ENCODE results near the gene RBM34.

RBM34 gene

DNA sequence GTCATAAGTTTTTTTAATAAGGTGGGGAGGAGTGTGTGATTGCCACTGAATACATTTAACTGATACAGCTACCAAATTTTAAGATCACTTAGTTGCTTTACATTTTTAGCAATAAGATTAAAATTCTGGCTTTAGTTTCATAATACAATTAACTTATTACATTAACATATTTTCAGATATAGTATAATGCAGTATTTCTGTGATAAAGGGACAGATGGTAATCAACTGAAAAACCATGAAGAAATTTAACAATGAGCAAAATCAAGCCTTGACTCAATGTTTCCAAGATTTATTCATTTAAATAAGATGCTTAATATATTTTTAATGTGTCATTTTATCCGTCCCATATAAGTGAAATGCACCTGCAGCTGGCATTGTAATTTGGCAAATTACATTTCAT, 36.4 kb downstream of the RBM34 start:
- Histone ChIP-seq H3K27ac (ENCODE audit: insufficient read depth, low read length, poor library complexity, severe bottlenecking) (no peak overlapping the region), H3K36me3 (ENCODE audit: control insufficient read depth, insufficient read depth, low read length) (peaks cover 23% of the 10 kb centered on the region), H3K4me3 (ENCODE audit: insufficient read depth, low read depth, low read length, poor library complexity, severe bottlenecking) (no peak overlapping the region), H3K4me1 (ENCODE audit: control insufficient read depth, insufficient read depth, low read length, poor library complexity, severe bottlenecking) (peaks cover 29% of the 10 kb centered on the region), H3K27me3 (replicated peaks; ENCODE audit: control insufficient read depth, insufficient read depth, low read length, poor library complexity, severe bottlenecking) (no peaks in the 10 kb centered on the region), H3K9me3 (ENCODE audit: control insufficient read depth, low read length) (no peaks in the 10 kb centered on the region)
- no peak for DNase-seq

DNA sequence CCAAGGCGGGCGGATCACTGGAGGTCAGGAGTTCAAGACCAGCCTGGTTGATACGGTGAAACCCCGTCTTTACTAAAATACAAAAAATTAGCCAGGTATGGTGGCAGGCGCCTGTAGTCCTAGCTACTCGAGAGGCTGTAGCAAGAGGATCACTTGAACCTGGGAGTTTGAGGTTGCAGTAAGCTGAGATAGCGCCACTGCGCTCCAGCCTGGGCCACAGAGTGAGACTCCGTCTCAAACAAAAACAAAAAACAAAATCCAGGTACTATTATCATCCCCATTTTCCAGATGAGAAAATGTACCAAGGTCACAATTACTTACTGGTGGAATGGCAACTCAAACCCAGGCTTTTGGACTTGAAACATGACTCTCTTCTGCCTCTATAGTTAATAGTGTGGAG, 36.9 kb downstream of the RBM34 start:
- DNase-seq = no peak
- no peak overlapping the region for H3K4me3 ChIP-seq (ENCODE audit: insufficient read depth, low read depth, low read length, poor library complexity, severe bottlenecking)
- H3K27ac ChIP-seq (ENCODE audit: insufficient read depth, low read length, poor library complexity, severe bottlenecking) = no peak overlapping the region
- H3K36me3 ChIP-seq (ENCODE audit: control insufficient read depth, insufficient read depth, low read length) = peaks cover 29% of the 10 kb centered on the region
- H3K27me3 ChIP-seq (replicated peaks; ENCODE audit: control insufficient read depth, insufficient read depth, low read length, poor library complexity, severe bottlenecking) = no peaks in the 10 kb centered on the region
- peaks cover 26% of the 10 kb centered on the region for H3K4me1 ChIP-seq (ENCODE audit: control insufficient read depth, insufficient read depth, low read length, poor library complexity, severe bottlenecking)
- H3K9me3 ChIP-seq (ENCODE audit: control insufficient read depth, low read length) = no peaks in the 10 kb centered on the region

DNA sequence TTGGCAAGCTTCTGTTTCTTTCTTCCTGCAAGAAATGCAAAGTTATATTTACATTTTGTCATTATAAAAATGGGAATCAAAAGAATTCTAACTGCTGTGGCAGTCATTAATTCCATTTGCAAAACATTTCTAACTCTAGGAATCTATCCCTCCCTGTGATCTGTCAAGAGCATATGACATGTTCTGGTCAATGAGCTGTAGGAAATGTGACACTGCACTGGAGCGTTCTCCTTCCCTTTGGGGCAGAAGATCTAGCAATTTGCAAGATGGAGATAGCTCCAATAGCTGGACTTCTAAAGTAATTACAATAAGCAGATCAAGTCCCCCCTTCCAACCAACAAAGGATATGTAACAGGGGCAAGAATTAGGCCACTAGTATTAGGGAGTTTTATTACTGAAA, 38.7 kb downstream of the RBM34 start:
- H3K27ac ChIP-seq (ENCODE audit: insufficient read depth, low read length, poor library complexity, severe bottlenecking) = no peak overlapping the region

DNA sequence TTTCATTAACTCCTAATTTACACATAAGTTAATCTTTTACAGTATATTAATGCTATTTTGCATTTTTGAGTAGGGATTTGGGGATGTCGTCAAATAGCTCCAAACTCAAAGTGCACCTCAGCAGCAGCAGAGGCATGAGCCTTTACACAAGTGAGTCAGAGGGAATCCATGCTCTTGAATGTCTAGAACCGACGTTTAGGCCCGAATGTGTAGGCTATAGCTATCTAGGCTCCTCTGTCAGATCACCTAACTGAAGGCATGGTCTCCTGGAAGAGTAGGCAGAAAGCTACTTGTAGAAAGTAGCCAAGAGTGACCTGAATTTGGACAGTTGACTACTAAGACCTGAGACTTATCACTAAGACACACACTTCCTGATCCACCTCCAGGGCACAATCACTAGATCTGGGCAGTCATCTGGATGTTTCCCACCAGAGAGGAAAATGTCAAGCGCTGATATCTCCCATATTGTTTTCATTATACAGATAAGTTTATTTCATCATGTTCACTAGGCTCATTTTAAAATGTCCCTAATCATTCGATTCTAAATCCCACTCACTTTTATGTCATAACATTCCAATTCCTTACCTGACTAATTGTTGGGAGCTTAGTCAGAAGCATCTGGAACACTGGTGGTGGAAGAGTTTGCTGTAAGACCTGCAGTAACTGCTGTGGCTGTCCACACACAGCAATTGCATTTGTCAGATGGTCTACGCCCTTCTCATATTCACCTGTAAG, 47.7 kb downstream of the RBM34 start:
- Histone ChIP-seq H3K9me3 (ENCODE audit: control insufficient read depth, low read length) (no peaks in the 10 kb centered on the region), H3K4me1 (ENCODE audit: control insufficient read depth, insufficient read depth, low read length, poor library complexity, severe bottlenecking) (no peaks in the 10 kb centered on the region), H3K27me3 (replicated peaks; ENCODE audit: control insufficient read depth, insufficient read depth, low read length, poor library complexity, severe bottlenecking) (no peaks in the 10 kb centered on the region), H3K27ac (ENCODE audit: insufficient read depth, low read length, poor library complexity, severe bottlenecking) (no peak overlapping the region), H3K4me3 (ENCODE audit: insufficient read depth, low read depth, low read length, poor library complexity, severe bottlenecking) (no peak overlapping the region), H3K36me3 (ENCODE audit: control insufficient read depth, insufficient read depth, low read length) (peaks cover 76% of the 10 kb centered on the region)
- no peak for DNase-seq

More for the DNA sequence above, 38.7 kb downstream of the RBM34 start:
- Histone ChIP-seq H3K4me1 (ENCODE audit: control insufficient read depth, insufficient read depth, low read length, poor library complexity, severe bottlenecking) (peaks cover 24% of the 10 kb centered on the region), H3K4me3 (ENCODE audit: insufficient read depth, low read depth, low read length, poor library complexity, severe bottlenecking) (no peak overlapping the region), H3K9me3 (ENCODE audit: control insufficient read depth, low read length) (no peaks in the 10 kb centered on the region), H3K36me3 (ENCODE audit: control insufficient read depth, insufficient read depth, low read length) (peaks cover 46% of the 10 kb centered on the region), H3K27me3 (replicated peaks; ENCODE audit: control insufficient read depth, insufficient read depth, low read length, poor library complexity, severe bottlenecking) (no peaks in the 10 kb centered on the region)
- no peak for DNase-seq

DNA sequence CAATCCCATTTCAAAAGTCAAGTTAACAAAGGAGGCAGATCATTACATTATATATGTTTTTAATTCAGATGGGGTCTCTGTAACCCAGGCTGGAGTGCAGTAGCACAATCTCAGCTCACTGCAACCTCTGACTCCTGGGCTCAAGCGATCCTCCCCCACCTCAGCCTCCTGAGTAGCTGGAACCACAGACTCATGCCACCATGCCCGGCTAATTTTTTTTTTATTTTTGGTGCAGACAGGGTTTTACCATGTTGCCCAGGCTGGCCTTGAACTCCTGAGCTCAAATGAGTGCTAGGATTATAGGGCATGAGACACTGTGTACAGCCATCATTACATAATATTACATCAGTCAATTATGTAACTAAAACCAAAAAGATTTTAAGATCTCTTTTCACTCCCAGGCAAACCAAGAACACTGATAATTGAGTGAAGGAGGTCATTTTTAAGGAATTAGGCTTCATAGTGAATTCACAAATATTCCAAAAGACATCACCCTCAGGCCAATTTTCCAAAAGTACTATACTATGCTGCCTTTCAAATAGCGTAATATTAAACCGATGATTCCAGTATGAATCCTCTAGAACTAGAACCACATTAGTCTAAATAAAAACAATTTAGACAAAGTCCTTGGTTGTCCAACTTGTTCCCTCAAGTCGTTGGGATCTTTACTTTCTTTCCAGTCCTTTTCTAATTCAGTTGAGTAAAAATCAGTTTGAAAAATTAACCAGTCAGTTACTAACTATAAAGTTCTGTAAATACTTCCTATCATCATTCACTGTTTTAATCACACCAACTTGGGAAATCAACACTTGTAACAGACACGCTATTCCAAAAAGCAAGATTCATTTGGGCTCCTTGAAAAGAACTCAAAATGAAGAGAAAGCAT, 48.5 kb downstream of the RBM34 start:
- Histone ChIP-seq H3K9me3 (ENCODE audit: control insufficient read depth, low read length) (no peaks in the 10 kb centered on the region), H3K4me3 (ENCODE audit: insufficient read depth, low read depth, low read length, poor library complexity, severe bottlenecking) (no peak overlapping the region), H3K4me1 (ENCODE audit: control insufficient read depth, insufficient read depth, low read length, poor library complexity, severe bottlenecking) (no peaks in the 10 kb centered on the region), H3K36me3 (ENCODE audit: control insufficient read depth, insufficient read depth, low read length) (peaks cover 68% of the 10 kb centered on the region), H3K27ac (ENCODE audit: insufficient read depth, low read length, poor library complexity, severe bottlenecking) (no peak overlapping the region), H3K27me3 (replicated peaks; ENCODE audit: control insufficient read depth, insufficient read depth, low read length, poor library complexity, severe bottlenecking) (no peaks in the 10 kb centered on the region)
- DNase-seq = no peak

DNA sequence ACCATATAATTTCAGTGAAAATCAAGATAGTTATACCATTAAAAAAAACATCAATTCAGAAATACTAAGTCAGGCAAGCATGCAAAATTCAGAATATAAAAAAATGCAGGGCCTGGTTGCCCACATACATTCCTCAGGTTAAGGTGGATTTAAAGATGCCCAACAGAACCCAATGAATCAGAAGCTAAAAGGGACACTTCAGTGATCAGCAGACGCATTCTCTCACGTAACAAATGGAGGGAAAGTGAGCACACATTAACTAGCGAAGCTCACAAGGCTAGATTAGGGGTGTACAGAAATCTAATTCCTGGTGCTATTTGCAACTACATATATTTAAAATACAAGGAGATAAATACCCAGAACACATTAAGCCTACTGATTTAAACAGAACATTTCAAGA, 49.9 kb downstream of the RBM34 start:
- no peak for DNase-seq
- H3K27ac ChIP-seq (ENCODE audit: insufficient read depth, low read length, poor library complexity, severe bottlenecking) = no peak overlapping the region

DNA sequence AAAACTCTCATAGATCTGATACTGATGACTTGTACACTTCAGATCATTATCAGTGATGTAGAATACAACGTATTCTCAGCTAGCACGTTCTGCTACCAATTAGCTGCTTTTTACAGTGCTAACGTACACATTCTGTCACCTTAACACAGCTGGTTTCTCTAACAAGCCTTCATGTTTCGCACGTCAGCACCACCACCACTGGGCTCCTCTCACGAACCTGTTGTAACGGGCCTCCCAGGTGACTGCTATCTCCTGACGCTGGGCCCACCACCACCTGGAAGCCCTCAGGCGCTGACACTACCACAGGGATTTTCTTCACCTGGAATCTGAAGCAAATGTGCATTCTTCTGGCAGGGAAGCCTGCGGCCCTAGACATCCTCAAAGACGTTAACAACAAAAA, 52.2 kb downstream of the RBM34 start:
- no peak for DNase-seq
- Histone ChIP-seq H3K4me3 (ENCODE audit: insufficient read depth, low read depth, low read length, poor library complexity, severe bottlenecking) (no peak overlapping the region), H3K9me3 (ENCODE audit: control insufficient read depth, low read length) (no peaks in the 10 kb centered on the region), H3K36me3 (ENCODE audit: control insufficient read depth, insufficient read depth, low read length) (peaks cover 48% of the 10 kb centered on the region), H3K4me1 (ENCODE audit: control insufficient read depth, insufficient read depth, low read length, poor library complexity, severe bottlenecking) (peaks cover 12% of the 10 kb centered on the region), H3K27me3 (replicated peaks; ENCODE audit: control insufficient read depth, insufficient read depth, low read length, poor library complexity, severe bottlenecking) (no peaks in the 10 kb centered on the region), H3K27ac (ENCODE audit: insufficient read depth, low read length, poor library complexity, severe bottlenecking) (no peak overlapping the region)

More for the DNA sequence above, 49.9 kb downstream of the RBM34 start:
- Histone ChIP-seq H3K4me1 (ENCODE audit: control insufficient read depth, insufficient read depth, low read length, poor library complexity, severe bottlenecking) (no peaks in the 10 kb centered on the region), H3K4me3 (ENCODE audit: insufficient read depth, low read depth, low read length, poor library complexity, severe bottlenecking) (no peak overlapping the region), H3K9me3 (ENCODE audit: control insufficient read depth, low read length) (no peaks in the 10 kb centered on the region), H3K27me3 (replicated peaks; ENCODE audit: control insufficient read depth, insufficient read depth, low read length, poor library complexity, severe bottlenecking) (no peaks in the 10 kb centered on the region), H3K36me3 (ENCODE audit: control insufficient read depth, insufficient read depth, low read length) (peaks cover 65% of the 10 kb centered on the region)

DNA sequence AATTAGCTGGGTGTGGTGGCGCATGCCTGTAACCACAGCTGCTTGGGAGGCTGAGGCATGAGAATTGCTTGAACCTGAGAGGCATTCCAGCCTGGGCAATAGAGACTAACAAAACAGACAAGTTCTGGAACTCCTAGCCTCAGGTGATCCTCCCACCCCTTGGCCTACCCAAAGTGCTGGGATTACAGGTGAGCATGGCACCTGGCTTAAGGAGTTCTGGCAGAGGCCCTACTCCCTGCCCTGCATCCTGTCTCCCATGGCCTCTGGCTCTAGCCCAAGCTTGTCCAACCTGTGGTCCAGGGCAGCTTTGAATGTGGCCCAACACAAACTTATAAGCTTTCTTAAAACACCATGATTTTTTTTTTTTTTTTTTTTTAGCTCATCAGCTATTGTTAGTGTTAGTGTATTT, 52.9 kb downstream of the RBM34 start:
- DNase-seq = no peak
- H3K4me3 ChIP-seq (ENCODE audit: insufficient read depth, low read depth, low read length, poor library complexity, severe bottlenecking) = no peak overlapping the region
- H3K27me3 ChIP-seq (replicated peaks; ENCODE audit: control insufficient read depth, insufficient read depth, low read length, poor library complexity, severe bottlenecking) = no peaks in the 10 kb centered on the region
- peaks cover 17% of the 10 kb centered on the region for H3K4me1 ChIP-seq (ENCODE audit: control insufficient read depth, insufficient read depth, low read length, poor library complexity, severe bottlenecking)
- no peak overlapping the region for H3K27ac ChIP-seq (ENCODE audit: insufficient read depth, low read length, poor library complexity, severe bottlenecking)
- H3K9me3 ChIP-seq (ENCODE audit: control insufficient read depth, low read length) = no peaks in the 10 kb centered on the region
- H3K36me3 ChIP-seq (ENCODE audit: control insufficient read depth, insufficient read depth, low read length) = peaks cover 41% of the 10 kb centered on the region

DNA sequence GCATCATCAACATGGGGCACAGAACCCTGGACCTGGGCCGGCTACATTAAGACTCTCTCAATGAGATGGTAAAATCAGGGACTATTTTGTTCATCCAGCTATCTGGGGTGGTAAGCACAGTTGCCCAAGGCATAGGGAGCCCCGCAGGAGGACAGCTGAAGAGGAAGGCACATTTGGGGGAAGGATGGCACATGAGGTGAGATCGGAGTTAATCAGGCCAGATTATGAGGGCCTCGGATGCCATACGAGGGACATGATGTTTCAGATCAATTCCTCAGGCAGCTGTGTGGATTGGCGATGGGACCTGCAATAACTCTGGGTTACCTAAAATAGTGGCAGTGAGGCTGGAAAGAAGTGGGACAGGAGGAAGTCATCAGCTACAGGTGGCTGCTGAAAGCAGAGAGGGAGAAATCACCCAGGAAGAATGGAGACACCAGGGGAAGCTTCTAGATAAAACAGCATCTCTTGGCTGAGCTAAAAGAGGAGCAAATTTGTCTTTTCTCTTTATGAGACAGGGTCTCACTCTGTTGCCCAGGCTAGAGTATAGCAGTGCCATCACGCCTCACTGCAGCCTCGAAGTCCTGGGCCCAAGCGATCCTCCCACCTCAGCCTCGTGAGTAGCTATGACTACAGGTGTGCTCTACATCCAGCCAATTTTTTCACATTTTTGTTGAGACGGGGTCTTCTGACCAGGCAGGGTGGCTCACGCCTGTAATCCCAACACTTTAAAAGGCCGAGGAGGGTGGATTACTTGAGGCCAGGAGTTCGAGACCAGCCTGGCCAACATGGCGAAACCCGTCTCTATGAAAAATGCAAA, 53.5 kb downstream of the RBM34 start:
- no peak for DNase-seq
- Histone ChIP-seq H3K4me1 (ENCODE audit: control insufficient read depth, insufficient read depth, low read length, poor library complexity, severe bottlenecking) (peaks cover 22% of the 10 kb centered on the region), H3K9me3 (ENCODE audit: control insufficient read depth, low read length) (no peaks in the 10 kb centered on the region), H3K4me3 (ENCODE audit: insufficient read depth, low read depth, low read length, poor library complexity, severe bottlenecking) (no peak overlapping the region), H3K36me3 (ENCODE audit: control insufficient read depth, insufficient read depth, low read length) (peaks cover 35% of the 10 kb centered on the region), H3K27ac (ENCODE audit: insufficient read depth, low read length, poor library complexity, severe bottlenecking) (no peak overlapping the region), H3K27me3 (replicated peaks; ENCODE audit: control insufficient read depth, insufficient read depth, low read length, poor library complexity, severe bottlenecking) (no peaks in the 10 kb centered on the region)

Measured in effector memory CD4-positive, alpha-beta T cell (primary cell).